Activated CD4-positive, CD25-positive, alpha-beta regulatory T cell treated with anti-CD3 and anti-CD28 coated beads, Interleukin-2, amount 50 U/mL, for 24 hours (primary cell): ENCODE results near the gene GRM8.

Experiments used
- ATAC-seq, 2 donors: fragments of 150-1000 bp; cut with Tn5 transposase; one replicate each; pipeline ENCODE4 v1.10.0; 2021; ENCODE audit warnings: mild to moderate bottlenecking in 1 of 2, moderate library complexity in 1 of 2

Gene GRM8

GRCh38 chr7:127230192-127230925 is 22.4 kb downstream of the GRM8 start:
- ATAC-seq = no peak

GRCh38 chr7:127226685-127227374 is 25.9 kb downstream of the GRM8 start:
- ATAC-seq = no peak

GRCh38 chr7:127221731-127222130 is 31.0 kb downstream of the GRM8 start:
- no peak for ATAC-seq

GRCh38 chr7:127214956-127215718 is 37.6 kb downstream of the GRM8 start:
- no peak for ATAC-seq

GRCh38 chr7:127209886-127210285 is 42.9 kb downstream of the GRM8 start:
- ATAC-seq = no peak

GRCh38 chr7:127208860-127209259 is 43.9 kb downstream of the GRM8 start:
- no peak for ATAC-seq

GRCh38 chr7:127208351-127208750 is 44.4 kb downstream of the GRM8 start:
- no peak for ATAC-seq

- ATAC-seq = no peak
Observed at GRCh38 chr7:127207806-127208205, 44.9 kb downstream of the GRM8 start.

GRCh38 chr7:127207230-127207629 is 45.5 kb downstream of the GRM8 start:
- no peak for ATAC-seq

- ATAC-seq = no peak
Observed at GRCh38 chr7:127194571-127194970, 58.2 kb downstream of the GRM8 start.

GRCh38 chr7:127189886-127190285 is 62.9 kb downstream of the GRM8 start:
- ATAC-seq = no peak

GRCh38 chr7:127189074-127189473 is 63.7 kb downstream of the GRM8 start:
- ATAC-seq = no peak

GRCh38 chr7:127187740-127188139 is 65.0 kb downstream of the GRM8 start:
- ATAC-seq = no peak

- ATAC-seq = no peak
Observed at GRCh38 chr7:127186686-127187085, 66.1 kb downstream of the GRM8 start.

GRCh38 chr7:127177156-127177555 is 75.6 kb downstream of the GRM8 start:
- ATAC-seq = no peak

GRCh38 chr7:127162366-127162765 is 90.4 kb downstream of the GRM8 start:
- no peak for ATAC-seq

- no peak for ATAC-seq
Observed at GRCh38 chr7:127158659-127159058, 94.1 kb downstream of the GRM8 start.

- no peak for ATAC-seq
Observed at GRCh38 chr7:127154958-127155357, 97.8 kb downstream of the GRM8 start.

GRCh38 chr7:127154101-127154500 is 98.6 kb downstream of the GRM8 start:
- no peak for ATAC-seq

- ATAC-seq = no peak
Observed at GRCh38 chr7:127153315-127153714, 99.4 kb downstream of the GRM8 start.

GRCh38 chr7:127152423-127152822 is 100.3 kb downstream of the GRM8 start:
- ATAC-seq = no peak

GRCh38 chr7:127151379-127151778 is 101.4 kb downstream of the GRM8 start:
- ATAC-seq = no peak

- no peak for ATAC-seq
Observed at GRCh38 chr7:127150543-127150942, 102.2 kb downstream of the GRM8 start.
